ENCODE results near the gene HSPG2. TPM values are rescaled to one million over a fixed set of nuclear protein-coding genes. Genes with fewer than 3 reads are reported as not detected.

HSPG2 gene
- total and polyA plus RNA-seq, 2 of the 13 experiments (the other 11 are each of a cell fraction or from before 2014, with no cell fraction given) = 9.1 to 13.1 TPM

DNA sequence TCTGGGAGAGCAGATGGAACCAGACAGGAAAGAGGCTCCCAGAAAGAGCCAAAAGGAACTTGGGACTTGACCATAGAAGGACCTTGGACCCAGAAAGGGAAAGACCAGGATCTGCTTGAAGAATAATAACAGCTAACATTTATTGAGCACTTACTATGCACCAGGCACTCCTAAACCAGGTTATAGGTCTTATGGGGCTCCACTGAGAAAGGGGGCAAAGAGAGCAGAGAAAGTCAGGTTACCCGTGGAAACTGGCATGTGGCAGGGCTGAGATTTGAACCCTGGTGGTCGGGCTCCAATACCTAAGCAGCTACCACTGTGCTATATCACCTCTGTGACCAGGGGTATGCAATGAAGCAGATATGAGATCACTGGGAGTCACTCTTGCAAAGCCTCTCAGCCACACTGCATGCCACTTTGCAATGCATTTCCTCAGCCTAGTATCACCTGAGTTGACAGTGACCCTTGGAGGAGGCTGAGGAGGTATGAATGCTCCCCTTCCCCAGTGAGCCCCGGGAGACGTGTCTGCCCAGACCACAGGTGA, 37.8 kb downstream of the HSPG2 start:
- Histone ChIP-seq H3K9me3 (ENCODE audit: low read length) (no peaks in the 10 kb centered on the region), H3K36me3 (replicated peaks in 1 of 2; ENCODE audit: control insufficient read depth in 1 of 2, insufficient read depth in 2 of 2, low read length in 2 of 2) (peaks cover 8 to 15% of the 10 kb centered on the region in 2 experiments; a peak in 3 of 5 replicates), H3K9ac (ENCODE audit: insufficient read depth, low read depth, low read length) (no peak overlapping the region), H3K27me3 (ENCODE audit: control insufficient read depth in 1 of 2, insufficient read depth in 2 of 2, low read length in 2 of 2) (no peaks in the 10 kb centered on the region), H2AFZ (ENCODE audit: low read length) (no peak overlapping the region), H3K27ac (ENCODE audit: extremely low read length, insufficient read depth, low read length) (peak overlapping the region; percentile 34), H3K79me2 (ENCODE audit: insufficient read depth, low read length) (no peaks in the 10 kb centered on the region), H4K20me1 (ENCODE audit: insufficient read depth, low read length) (no peaks in the 10 kb centered on the region), H3K4me3 (replicated peaks in 1 of 3; ENCODE audit: insufficient read depth in 1 of 3, low read depth in 2 of 3, low read length in 3 of 3) (no peak overlapping the region), H3K4me1 (ENCODE audit: insufficient read depth, low read length) (peaks cover 57% of the 10 kb centered on the region), H3K4me2 (ENCODE audit: low read depth, low read length) (no peak overlapping the region)
- ChIA-PET CTCF (ENCODE audit: low intra/inter-chr PET ratio, low total read pairs) (no interaction called here), POLR2A (no interaction called here)
- intact Hi-C loops (cut with micrococcal nuclease; ENCODE audit: unreplicated experiment) (no loop called here), in situ Hi-C loops (cut with HindIII; ENCODE audit: extremely low pct_ligation_motif_present, low pct_unique_long_range_greater_than_20kb) (no loop called here)
- DNase-seq (ENCODE audit: low spot score) = no peak
- 94% methylated on average over 3 of the region's 4 CpGs for WGBS (ENCODE audit: low lambda C conversion rate)
- no TSS peak for BruUV-seq (replicated peaks)
- FAIRE-seq = no peak
- TF ChIP-seq CC2D1A (CRISPR knock-in tag; IDR thresholded peaks at IDR 0.05) (no peak), CHD4 (IDR thresholded peaks at IDR 0.05; ENCODE audit: borderline replicate concordance, low read length) (0 out of 2 replicates have a peak, but pooled peaks have one; percentile 38), NR1H2 (CRISPR knock-in tag; IDR thresholded peaks at IDR 0.05; ENCODE audit: borderline replicate concordance, low read depth) (no peak), ZMYM3 (CRISPR knock-in tag; IDR thresholded peaks at IDR 0.05) (peak; percentile 56), ZFP90 (CRISPR knock-in tag; IDR thresholded peaks at IDR 0.05; ENCODE audit: borderline replicate concordance) (0 out of 2 replicates have a peak, but pooled peaks have one; percentile 44), EZH2 (conservative IDR thresholded peaks at IDR 0.05; ENCODE audit: low read depth, low read length) (no peak), HNF4A (CRISPR knock-in tag; IDR thresholded peaks at IDR 0.05) (0 out of 2 replicates have a peak, but pooled peaks have one; percentile 6)
- no peak for ATAC-seq
